GM11168 (cell line): Measurements from ENCODE around the gene TNNI2.

Experiments
- in situ Hi-C: fragments of 300-500 bp; cut with MboI; formaldehyde crosslinking; loops from one replicate; pipeline ENCODE4 v1.12.0; 2022; ENCODE audit warnings: low sequenced_read_pairs; ENCODE audit not compliant: unreplicated experiment

TNNI2 gene

DNA sequence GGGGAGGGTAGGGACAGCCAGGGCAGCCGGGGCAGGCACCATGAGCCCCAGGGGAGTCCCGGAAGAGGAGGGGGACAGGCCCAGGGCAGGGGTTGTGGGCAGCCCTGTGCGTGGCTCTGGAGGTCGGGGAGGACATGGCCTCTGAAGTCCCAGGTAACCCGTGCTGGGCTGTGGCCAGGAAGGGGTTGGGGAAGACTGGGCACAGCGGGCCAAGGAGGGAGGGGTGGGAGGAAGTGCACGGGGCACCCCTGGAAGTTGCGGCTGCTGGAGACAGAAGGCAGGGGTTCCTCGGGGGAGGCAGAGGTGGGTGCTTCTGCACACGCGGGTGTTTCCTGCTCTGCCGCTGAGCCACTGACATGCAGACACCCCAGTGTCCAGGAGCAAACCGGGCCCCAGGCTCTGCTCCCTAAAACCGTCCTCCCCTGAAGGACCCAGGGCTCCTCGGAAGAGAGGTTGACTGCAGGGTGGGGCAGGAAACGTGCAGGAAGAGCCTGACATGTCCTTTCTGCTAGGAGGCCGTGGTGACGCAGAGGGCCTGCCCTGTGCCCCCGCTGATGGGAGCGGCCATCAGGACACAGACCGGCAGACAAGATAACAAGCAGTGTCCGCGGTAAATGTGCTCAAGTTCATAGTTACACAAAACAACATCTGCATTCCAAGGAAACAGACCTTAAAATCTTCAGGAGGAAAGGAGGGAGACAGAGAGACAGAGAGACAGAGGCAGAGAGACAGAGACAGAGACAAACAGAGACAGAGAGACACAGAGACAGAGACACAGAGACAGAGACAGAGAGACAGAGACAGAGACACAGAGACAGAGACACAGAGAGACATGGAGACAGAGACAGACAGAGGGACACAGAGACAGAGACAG lies 5.7 kb downstream of the TNNI2 start:
- in situ Hi-C loops: no loop called here

DNA sequence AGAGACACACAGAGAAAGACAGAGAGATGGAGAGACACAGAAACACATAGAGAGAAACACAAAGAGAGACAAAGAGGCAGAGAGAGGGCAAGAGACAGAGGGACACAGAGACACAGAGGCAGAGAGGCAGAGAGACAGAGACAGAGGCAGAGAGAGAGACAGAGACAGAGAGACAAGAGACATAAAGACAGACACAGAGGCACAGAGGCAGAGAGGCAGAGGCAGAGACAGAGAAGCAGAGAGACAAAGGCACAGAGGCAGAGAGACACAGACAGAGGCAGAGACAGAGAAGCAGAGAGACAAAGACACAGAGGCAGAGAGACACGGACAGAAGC lies 6.3 kb downstream of the TNNI2 start:
- in situ Hi-C loops: no loop called here

DNA sequence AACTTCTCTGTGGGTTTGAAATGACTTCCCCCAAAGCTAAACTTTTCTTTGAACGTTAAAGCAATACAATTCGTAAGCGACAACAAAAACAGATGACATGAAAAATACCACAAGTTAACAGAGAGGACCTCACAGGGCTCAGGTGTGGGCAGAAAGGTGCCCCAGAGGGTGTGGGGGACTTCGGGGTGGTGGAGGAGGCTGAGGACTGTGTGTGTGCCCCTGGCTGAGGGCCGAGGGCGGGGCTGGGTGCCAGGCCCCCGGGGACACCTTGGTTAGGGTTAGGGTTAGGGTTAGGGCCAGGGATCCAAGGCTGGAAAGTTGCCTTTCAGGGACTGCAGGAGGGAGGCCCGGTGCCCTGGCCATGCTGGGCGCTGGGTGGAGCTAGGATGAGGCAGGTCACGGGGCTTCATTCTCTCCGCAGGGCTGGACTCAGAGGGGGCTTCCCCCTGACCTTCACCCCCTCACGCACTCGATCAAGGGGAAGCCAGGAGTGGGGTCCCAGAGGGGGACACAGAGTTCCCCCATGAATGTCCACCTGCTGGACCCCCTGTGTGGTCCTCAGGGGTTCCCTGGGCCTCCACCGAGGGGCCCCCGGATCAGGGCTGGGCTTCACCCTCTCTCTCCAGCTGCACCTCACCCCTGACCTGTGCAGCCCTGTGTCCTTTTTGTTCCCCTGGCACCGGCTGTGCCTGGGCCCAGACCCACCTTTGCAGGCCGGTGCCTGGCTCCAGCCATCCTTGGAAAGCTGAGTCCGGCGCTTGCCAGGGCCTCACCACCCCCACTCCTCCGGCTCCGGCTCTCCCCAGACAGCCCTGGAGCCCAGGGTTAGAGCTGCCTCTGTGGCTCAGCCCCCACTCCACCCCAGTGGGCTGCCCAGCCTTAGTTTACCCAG lies 7.0 kb downstream of the TNNI2 start:
- in situ Hi-C loops: no loop called here

DNA sequence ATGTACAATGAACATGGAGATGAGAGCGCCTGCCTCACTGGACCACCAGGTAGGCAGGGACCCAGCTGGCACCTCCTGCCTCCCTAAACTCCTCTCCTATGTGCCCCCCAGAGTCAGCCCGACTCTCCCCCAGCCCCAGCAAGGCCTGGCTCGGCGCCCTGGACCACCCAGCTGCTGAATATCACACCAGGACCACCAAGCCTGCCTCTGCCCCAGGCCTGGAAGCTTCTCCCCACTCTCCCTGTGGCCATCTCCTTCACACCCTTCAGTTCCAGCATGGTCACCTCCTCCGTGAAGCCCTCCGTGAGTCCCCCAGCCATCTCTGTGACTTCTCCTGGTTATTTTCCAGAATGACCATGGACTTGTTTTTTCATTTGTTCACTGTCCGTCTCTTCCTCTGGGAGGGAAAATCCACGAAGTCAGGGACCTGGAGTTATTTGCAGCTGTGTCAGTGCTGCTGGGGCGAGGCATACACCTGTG lies 7.7 kb downstream of the TNNI2 start:
- in situ Hi-C loops: no loop called here

DNA sequence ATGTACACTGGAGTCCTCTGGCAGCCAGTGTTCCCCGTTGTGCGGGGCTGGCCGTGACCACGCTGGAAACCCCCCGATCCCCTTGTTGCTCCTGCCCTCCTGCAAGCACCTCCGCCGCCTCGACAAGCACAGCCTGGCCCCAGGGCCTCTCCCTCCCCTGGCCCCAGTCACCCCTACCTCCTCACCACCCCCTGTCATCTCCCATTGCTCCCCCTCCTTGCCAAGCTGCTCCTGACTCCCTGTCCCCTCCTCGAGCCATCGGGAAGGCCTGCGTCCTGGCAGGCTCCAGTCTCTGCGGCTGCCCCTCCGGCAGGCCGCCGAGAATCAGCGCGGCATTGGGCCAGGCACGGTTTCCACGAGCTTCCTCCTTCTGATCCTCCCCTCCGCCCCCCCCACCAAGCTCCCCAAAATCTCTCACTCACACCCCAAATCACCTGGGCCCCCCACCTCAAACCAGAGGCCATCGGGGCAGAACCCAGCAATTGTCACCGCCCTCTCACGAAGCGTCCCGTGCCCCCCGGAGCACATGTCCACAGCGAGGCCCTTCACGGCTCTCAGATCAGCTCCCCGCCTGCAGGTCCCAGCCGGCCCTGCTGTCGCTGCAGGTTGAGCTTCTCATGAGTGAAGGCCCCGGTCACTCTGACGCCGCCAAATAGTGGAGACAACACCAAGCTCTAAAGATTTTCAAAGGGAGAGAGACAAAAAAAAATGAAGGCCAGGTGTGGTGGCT lies 8.4 kb downstream of the TNNI2 start:
- in situ Hi-C loops: no loop called here

DNA sequence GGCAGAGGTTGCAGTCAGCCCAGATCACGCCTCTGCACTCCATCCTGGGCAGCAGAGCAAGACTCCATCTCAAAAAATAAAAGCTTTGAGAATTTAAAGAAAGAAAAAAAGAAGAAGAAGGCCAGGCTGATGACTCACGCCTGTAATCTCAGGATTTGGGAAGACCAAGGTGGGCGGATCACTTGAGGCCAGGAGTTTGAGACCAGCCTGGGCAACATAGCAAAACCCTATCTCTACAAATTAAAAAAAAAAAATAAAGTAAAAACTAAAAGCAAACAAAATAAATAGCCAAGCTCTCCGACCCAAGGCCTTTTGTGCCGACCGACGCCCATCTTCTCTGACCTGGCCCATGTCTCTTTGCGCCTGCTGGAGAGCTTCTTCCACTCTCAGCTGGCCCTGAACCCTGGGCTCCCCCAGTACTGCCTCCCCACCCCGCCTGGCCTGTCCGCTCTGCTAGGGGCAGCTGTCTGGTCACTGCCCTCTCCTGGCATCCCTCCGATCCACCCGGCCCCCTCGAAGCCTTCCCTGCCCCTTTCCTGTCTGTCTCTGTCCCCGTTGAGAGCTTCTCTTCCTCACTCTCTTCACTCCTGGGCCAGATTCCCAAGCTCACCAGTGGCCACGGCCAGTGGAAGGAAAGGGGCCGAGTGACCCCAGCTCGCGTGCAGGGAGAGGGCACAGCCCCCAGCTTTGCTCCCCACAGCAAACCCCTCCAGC lies 9.3 kb downstream of the TNNI2 start:
- in situ Hi-C loops: no loop called here

DNA sequence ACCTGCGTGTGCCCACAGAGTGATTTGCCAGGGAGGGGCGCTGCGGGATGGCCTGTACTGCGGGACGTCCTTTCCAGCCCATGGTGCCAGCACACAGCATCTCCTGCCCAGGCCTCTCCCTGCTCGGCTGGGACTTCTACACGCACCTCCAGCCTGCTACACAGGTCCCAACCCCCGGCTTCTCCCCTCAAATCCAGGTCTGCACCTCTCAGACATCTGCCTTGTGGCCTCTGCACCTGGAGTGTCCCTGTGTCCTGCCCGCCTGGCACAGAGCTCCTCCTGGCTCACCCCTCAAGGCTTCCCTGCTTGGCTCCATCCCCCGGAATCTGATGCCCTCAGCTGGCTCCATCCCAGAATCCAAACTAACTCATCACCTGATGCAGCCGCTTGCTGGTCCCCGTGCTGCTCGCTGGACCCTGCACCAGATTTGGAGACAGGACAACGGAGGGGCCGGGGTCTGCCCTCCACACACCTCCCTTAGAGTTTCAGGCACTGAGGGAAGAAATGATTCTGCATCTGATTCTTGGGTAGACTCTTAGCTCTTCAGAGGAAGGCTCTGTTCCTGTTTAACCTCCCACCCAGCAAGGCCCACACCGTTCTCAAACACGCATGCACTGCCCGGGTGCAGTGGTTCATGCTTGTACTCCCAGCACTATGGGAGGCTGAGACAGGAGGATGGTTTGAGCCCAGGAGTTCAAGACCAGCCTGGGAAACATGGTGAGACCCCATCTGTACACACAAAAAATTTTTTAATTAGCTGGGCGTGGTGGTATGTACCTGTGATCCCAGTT lies 10.1 kb downstream of the TNNI2 start:
- in situ Hi-C loops: no loop called here

DNA sequence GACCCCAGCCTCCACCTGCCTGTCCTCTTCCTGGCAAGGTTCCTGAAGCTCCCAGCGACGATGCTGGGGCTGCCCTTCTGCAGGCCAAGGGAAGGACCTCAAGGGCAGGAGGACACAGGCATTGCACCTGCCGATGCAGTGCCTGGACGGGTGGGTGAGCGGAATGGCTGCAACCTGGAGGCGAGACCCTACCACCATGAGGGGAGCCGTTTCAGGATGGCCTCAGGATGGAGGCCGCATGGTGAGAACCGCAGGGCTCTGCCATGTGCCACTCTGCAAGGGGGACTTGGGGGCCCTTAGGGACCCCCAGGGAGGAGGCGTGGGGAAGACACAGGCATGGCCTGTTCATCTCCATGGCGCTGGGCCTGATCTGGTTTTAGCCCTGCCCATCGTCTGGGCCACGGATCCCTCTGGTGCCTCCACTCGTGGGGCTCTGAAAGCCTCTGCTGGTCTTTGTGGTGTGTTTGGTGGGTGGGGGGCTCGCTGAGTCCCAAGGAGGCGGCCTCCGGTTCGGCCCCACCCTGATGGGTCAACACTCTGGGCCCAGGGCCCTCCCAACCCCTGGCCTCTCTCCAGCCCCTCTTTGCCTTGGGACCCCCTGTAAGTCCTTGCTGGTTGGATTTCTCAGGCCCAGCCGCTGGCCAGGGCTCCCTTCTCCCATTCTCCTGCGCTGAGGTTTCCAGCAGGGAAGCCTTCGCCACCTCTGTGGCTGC lies 12.8 kb downstream of the TNNI2 start:
- in situ Hi-C loops: loop anchor here (5.0 kb wide), 1 partner anchor 66 kb away; the partner anchor contains the start of gene TNNT3

DNA sequence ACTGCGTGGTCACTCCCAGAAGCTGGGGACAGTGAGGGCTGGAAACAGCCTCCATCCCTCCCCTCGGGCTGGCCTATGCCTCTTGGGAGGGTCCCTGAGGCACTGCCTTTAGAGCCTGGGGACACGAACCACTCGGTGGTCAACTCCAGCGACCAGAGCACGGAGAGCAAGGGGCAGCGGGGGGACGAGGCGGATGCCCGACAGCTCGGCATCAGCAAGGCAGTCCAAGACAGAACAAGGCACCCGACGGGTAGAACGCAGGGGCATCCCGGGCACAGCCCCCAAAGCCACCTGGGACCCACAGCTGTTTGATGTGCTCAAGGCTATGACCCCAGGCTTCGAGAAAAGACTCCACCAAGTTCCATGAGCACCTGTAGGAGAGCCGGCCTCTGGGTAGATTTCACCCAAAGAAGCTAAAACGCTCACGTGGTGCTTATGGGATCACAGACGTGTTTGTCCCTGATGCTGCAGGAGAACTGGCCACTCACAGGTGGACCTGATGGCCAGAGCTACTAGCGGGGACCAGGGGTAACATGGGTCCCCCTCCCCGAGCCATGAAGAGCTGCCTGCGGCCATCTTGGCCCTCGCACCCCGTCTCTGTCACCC lies 13.6 kb downstream of the TNNI2 start:
- in situ Hi-C loops: loop anchor here (5.0 kb wide), 1 partner anchor 65 kb away; the partner anchor contains the start of gene TNNT3

DNA sequence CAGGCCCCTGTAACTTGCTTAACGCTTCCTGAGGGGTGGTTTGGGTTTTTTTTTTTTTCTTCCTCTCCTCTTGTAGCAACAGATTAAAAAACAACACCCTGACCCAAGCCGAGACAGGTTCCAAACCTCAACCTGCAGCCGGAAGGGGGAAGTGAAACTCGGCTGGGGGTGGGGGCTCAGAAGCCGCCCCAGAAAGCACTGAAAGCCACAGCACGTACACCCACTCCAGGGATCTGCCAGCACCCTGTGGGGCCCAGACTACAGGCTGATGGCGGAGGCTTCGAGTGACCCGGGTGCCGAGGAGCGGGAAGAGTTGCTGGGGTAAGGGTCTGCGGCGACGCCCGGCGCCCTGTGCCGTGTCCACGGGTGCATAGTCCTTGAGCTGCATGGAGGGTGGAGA lies 14.1 kb downstream of the TNNI2 start, which contains the start of gene LSP1:
LSP1 (plus strand) TSS at position 208 of the 400 bp plus-strand sequence; CDS start at position 269, 61 bp downstream.
- in situ Hi-C loops: loop anchor here (5.0 kb wide), 1 partner anchor 64 kb away; the partner anchor contains the start of gene TNNT3

DNA sequence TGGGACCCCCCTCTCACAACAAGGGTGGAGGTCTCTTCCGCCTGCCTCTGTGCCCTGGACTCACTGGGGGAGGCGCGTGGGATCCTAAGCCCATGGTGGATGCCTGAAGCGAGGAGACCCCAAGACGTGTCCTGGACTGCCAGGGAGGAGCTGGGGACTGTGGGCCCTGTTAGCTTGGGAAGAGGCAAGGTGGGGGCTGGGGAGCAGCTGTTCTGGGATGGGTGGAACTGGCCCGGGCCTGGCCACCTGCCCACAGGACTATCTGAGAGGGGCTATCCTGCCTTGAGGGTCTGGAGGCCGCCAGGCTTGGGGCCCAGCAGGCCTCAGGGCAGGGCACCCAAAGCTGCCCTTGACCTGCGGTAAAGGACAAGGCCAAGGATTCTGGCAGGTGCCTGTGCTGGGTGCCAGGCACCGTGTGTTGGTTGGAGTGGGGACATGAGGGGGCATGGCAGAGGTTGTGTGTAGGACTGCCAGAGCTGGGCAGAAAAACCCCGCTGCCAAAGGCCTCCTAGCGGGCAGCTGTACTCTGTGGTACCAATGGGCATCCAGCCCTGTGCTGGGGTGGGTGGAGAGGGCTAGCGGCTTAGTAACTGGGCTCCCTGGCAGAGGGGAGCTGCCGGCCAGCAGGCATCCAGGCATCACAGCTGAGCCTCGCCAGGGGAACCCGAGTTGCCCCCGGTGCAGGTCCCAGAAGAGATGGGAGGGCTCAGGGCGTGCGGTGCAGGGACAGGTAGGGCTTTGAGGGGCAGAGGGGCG lies 14.8 kb downstream of the TNNI2 start:
- in situ Hi-C loops: loop anchor here (5.0 kb wide), 1 partner anchor 64 kb away; the partner anchor contains the start of gene TNNT3

DNA sequence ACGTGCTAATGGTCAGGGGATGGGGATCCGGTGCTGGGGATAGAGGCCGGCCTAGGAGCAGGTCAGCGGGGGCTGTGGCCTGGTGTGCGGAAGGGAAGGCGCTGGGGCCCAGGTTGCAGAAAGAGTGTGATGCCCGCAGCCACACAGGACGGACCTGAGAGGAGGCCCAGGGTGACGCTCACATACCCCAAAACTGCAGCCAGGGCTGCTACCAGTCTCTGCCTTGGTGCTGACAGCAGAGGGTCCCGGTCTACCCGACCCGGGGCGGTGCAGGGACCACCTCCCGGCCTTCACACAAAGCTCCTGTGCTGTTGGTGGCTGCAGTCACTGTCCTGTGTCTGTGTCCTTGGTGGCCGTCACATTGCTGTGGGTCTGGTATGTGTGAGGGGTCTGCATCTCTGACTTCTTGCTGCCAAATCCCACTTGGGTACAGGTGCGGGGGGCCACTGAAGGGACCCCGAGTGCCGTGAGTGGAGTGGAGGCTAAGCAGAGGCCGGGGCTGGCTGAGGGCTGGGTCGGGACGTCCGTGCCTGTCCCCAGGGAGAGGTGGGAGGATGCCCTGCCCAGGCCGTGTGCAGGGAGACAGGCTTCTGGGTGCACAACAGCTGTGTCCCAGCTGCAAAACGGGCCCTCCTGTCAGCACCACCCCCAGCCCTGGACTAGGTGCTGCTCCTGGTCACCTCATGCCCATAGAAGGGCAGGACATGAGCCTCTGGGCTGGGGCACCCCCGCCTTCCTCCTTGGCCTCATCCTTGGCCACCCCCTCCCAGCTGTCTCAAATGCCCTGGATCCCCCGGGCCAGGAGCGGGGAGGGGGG lies 15.6 kb downstream of the TNNI2 start:
- in situ Hi-C loops: loop anchor here (5.0 kb wide), 1 partner anchor 63 kb away; the partner anchor contains the start of gene TNNT3

DNA sequence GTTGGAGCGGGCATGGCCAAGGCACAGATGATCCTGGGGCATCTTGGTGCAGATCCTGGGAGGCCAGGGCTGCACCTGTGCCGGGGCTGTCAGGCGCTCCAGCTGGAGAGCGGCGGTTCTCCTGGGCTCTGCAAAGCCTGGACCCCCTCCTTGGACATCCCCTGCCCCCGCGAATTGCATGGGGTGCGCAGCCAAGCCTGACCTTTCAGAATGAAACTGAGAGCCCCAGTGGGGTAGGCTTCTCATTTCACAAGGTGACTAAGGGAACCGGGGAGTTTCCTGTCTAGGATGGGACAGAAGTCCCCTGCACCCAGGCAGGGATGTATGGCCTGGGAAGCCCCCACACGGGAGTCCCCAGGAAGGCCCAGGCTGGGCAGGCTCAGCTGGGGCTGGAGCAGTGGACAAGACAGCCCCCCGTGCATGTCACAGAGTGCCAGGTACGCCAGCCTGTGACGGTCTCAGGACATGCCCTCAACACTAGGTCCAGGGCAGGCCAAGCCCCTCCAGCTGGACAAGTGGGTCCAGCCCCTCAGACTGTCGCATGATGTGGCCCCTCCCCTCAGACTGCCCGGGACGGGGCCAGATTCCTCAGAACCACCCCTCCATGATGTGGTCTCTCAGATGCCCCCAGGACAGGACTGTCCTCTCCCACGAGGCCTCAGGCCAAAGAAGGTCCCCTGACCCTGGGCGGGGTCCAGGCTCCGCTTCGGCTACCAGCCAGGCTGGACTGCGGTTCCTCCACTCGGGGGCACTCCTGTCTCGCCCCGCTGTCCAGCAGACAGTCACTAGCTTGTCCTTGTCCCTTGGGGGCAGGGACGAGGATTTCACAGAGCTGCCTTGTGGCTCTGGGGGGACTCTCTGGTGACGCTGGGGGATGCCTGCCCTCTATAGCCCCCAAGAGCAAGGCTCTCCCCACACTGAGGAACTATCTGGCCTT lies 16.4 kb downstream of the TNNI2 start:
- in situ Hi-C loops: loop anchor here (5.0 kb wide), 1 partner anchor 62 kb away; the partner anchor contains the start of gene TNNT3

DNA sequence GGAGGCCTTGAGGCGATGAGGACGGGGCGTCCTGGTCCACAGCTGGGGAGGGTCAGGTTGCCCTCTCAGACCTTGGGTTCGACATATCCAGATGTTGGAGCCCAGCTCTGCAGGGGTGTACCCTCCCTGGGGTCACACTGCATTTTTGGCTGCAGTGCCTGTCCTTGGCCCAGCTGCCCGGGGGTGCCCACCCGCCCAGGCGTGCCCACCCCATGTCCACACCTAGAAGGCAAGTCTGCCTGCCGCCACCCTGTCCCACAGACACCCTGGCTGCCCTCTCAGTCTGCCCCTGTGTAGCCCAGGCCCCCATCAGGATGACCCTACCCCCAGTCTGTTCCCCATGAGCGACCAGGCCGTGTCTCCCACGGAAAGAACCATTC lies 17.1 kb downstream of the TNNI2 start:
- in situ Hi-C loops: no loop called here
